OCI-M1 (cell line): ENCODE data around the gene ZNF526.
A peak's percentile ranks its signal among the peaks of the same experiment; 100 is the strongest.

Experiments used
- DNase-seq: peaks from one replicate; lab custom pipeline; 2025; lab: John Stamatoyannopoulos, UW

Gene ZNF526

GRCh38 chr19:42196011-42197001 lies 23.8 kb upstream of the ZNF526 start:
- DNase-seq, result no peak

DNA sequence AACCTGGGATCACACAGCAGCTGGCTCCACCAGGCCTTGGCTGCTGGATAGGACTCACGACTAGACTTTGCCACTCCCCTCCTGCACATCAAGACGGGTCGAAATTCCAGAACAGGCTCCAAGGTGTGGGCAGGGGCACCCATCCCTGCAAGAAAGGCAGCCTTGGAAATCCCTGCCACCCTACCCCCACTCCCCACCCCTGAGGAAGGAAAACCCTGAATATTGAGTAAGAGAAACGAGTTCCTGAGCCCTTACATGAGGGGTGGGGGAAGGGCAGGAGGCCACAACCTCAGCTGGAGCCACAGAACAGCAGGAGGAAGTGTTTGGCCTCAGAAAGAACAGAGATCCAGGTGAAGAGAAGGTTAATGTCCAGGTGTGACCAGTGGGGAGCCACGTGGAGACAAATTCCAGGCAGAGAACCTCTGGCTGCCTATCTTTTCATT lies 22.7 kb upstream of the ZNF526 start:
- peak; percentile 26 for DNase-seq

DNA sequence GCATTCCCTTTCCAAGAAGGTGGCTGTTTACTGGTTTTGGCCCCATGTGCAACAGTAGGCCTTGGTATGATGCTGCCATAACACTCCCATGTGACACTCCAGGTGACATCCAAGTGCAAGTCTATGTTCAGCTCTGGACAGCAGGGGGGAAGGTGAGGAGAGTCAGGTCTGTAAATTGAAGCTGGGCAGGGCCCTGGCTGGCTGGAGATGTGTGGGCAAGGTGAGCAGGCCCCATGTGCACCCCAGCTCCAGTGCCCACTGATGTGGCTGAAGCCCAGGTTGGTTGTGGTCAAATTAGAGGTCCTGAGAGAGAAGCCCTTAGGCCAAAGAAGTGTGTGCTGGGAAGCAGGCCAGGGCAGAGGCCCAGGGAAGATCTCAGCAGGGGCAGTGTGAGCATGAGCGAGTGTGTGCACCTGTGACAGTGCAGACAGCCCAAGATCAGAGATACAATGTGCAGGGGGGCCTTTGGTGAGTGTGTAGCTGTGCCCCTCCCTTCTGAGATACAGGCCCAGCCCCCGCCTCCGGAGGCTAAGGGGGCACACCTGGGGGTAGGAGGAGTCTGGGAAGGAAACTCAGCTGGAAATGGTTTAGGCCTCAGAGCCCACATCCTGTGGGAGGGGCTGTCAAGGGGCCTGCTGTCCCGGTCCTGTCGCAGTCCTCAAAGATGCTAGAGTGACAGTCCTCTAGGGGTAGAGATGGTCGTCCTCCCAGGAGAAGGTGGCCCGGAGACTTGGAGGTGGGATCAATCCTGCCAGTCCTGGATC lies 21.3 kb upstream of the ZNF526 start:
- no peak for DNase-seq

- no peak for DNase-seq
Measured at GRCh38 chr19:42199440-42200115, 20.5 kb upstream of the ZNF526 start.

- DNase-seq, result no peak
Measured at GRCh38 chr19:42200116-42200715, 19.9 kb upstream of the ZNF526 start.

GRCh38 chr19:42201489-42202289 lies 18.4 kb upstream of the ZNF526 start:
- no peak for DNase-seq

DNA sequence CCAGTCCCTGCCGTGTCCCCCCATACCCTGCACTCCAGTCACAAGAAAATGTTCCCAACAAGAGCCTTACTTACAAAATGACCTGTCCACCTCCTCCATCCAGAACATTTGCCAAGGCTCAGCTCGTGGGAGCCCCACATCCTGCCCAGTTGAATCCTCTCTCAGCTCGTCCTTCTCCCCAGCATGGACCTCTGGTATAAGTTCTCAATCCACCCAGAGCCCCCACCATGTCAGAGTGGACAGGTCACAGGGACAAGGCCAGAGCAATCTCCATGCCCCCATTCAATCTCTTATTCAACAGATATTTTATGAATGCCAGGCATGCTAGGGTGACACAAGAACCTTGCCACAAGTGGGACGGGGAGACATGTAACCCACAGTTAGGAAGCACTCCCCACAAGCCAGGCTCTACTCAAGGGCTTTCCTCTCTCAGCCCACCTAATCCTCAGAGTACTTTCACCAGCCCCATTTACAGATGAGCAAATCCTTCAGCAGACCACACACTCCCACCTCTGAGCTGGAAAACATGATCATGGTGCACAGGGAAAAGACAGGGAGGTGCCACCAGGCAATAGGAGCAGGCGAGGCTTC lies 17.7 kb upstream of the ZNF526 start:
- DNase-seq, result no peak

GRCh38 chr19:42203700-42204099 lies 16.4 kb upstream of the ZNF526 start:
- DNase-seq, result no peak

DNA sequence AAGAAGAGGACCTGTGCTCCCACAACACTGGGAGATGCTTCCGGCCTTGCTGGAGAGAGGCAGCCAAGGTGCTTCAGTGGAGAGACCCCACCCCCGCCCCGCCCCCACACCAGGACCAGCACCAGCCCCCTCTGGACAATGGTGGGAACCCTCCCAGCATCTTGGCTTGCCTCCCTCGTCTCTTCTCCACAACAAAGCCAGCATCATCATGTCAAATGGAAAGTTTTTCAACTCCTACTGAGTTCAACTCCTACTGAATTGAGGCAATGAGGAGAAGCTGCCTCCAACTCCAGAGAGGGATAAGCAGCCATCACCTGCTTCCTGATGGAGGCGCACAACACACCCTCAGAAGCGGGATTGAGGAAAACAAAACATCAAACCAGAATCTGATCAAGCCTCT lies 15.4 kb upstream of the ZNF526 start:
- no peak for DNase-seq

GRCh38 chr19:42206871-42207755 lies 13.0 kb upstream of the ZNF526 start:
- no peak for DNase-seq

GRCh38 chr19:42207767-42208271 lies 12.3 kb upstream of the ZNF526 start:
- peak; percentile 25 for DNase-seq

- DNase-seq, result no peak
Measured at GRCh38 chr19:42208612-42209011, 11.5 kb upstream of the ZNF526 start.

- no peak for DNase-seq
Measured at GRCh38 chr19:42212886-42213285, 7.2 kb upstream of the ZNF526 start.

DNA sequence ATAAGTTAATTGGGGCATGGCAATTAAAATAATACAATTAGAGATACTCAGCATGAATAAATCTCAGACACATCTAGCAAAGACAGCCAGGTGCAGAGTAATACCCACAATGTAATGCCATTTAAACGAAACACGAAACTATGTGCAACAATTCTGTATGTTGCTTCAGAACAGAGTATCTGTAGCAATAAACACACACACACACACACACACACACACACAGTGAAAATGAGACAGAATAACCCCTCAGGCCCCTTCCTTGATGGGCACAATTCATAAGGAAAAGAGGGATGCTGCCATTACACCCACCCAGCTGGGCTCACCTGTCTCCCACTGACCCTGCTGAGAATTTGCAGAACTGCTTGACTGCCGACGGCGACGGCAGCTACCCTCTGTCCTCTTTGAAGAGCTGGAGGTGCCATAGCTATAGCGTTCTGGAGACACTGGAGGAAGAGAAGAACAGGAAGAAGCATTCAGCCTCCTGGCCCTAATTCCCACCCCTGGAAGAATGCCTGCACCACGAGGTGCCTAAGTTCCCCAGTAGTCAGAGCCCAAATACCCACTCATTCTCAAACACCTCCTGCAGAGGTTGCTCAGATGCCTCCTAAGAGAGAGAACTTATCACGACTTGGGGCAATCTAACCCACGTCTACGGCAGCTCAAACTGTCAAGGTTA lies 5.2 kb upstream of the ZNF526 start:
- DNase-seq, result no peak

DNA sequence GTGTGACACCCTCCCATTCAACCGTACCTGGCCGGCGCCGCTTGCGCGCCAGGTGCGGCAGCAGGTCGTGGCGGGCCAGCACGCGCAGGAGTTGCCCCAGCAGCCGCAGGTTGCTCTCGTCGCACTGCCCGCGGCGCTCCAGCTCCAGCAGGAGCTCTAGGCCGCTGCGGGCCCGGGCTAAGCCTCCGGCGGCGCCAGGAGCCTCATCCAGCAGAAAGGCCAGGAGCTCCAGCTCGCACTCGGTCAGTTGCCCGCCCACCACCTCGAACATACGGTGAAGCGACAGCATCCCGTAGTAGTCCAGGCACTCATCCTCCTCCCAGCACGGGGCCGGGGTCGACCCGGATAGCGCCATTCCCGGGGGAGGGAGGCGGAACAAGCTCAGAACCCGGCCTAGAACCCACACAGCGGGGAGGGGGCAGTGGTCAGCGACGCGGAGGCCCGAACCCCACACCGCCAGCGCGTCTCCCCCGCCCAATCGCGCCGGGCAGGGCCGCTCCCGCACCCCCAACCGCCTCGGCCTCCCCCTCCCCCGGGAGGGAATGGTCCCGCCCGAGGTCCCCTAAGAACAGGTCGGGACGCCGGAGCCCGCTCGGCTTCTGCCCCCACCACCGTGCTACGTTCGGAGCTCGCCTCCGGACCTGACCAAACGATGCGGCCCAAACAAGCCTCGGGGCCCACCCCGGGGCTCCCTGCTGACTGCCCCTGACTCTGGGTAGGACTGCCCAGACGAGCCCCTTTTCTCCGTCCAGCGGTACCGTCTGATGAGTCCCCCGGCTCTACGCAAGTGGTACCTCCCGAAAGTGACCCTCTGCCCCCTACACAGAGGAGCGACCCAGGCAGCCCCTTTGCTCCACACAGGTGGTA lies 3.2 kb upstream of the ZNF526 start:
- DNase-seq, result peak; percentile 73

GRCh38 chr19:42217520-42218437 lies 2.3 kb upstream of the ZNF526 start, which contains the start of gene DEDD2:
DEDD2 (minus strand) TSS chr19:42217677; CDS start chr19:42217007, 670 bp downstream.
- peak; percentile 99 for DNase-seq

DNA sequence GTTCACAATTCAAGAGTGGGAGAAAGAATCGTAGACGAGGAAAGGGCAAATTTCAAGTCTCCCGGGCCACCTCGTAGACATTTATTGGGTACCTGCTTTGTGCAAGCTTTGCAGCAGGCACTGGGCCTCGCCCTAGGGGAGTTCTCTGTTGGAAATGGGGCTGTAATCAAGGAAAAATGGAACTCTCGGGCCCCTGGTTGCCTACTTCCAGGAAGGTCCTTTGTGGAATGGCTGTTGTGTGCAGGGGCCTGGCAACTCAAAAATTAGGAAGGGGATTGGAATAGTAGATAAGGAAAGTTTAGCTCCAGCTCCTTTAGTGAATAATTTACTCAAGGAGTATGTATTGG lies 612 bp downstream of the ZNF526 start:
- DNase-seq, result no peak
